ENCODE data around the gene BTD. TPM values are rescaled to one million over a fixed set of nuclear protein-coding genes. Genes with fewer than 3 reads are reported as not detected.

The BTD gene
- total and polyA plus RNA-seq, 10 of the 15 experiments (the other 5 are each of a cell fraction or from before 2014, with no cell fraction given) = 3.4 to 10.3 (median 5.0) TPM

DNA sequence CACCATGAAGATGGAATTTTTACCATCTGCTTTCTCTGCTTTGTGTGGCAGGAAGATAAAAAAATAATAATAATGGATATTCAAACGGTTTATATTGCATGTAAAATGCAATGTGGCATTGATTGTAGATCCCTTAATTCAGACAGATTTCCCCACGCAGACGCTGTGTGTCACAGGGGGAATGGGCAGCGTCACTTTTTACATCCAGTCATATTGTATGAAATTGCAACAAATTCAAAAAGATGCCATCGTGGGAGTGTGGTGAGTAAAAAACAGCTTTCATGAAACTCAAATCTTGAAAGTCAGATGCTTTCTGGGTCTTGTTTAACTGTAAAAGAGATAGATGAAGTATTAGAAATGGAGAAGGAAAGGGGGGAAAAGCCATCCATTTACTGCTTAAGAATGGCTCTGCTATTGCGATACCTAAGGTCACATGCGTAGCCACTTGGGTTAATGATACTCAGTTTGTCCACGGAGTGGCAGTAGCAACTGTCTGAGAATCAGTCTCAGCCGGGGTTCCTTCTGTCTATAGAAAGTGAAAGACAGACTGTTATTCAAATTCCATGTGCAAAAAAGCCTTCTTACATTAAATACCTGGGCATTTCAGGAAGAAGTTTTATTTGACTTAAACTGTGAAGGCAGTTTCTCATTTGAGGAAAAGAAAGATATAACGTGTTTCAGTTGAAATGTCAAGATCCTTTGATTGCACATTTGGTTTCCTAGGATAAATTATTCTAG, 28.5 kb downstream of the BTD start (continued):
- TF ChIP-seq ZNF24 (IDR thresholded peaks at IDR 0.05) = peak; percentile 30; the same call in 1 of the 2 replicates
- no peak for TF ChIP-seq SPI1 (IDR thresholded peaks at IDR 0.05; ENCODE audit: borderline replicate concordance, insufficient read depth, low read depth, low read length)
- TF ChIP-seq RAD21 (IDR thresholded peaks at IDR 0.05; ENCODE audit: insufficient read depth, low read depth, low read length) = peak; percentile 91
- no peak for TF ChIP-seq ZSCAN29 (IDR thresholded peaks at IDR 0.05)
- TF ChIP-seq, protein P1, sequence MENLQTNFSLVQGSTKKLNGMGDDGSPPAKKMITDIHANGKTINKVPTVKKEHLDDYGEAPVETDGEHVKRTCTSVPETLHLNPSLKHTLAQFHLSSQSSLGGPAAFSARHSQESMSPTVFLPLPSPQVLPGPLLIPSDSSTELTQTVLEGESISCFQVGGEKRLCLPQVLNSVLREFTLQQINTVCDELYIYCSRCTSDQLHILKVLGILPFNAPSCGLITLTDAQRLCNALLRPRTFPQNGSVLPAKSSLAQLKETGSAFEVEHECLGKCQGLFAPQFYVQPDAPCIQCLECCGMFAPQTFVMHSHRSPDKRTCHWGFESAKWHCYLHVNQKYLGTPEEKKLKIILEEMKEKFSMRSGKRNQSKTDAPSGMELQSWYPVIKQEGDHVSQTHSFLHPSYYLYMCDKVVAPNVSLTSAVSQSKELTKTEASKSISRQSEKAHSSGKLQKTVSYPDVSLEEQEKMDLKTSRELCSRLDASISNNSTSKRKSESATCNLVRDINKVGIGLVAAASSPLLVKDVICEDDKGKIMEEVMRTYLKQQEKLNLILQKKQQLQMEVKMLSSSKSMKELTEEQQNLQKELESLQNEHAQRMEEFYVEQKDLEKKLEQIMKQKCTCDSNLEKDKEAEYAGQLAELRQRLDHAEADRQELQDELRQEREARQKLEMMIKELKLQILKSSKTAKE (IDR thresholded peaks at IDR 0.05; ENCODE audit: low read depth, poor library complexity, severe bottlenecking) = peak; percentile 83
- peak; percentile 31 for TF ChIP-seq SMARCA5 (IDR thresholded peaks at IDR 0.05)
- peak; percentile 75; the same call in 1 of the 3 replicates for TF ChIP-seq POU2F2 (IDR thresholded peaks at IDR 0.05; ENCODE audit: borderline replicate concordance, low read depth, low read length)
- TF ChIP-seq, protein P2, sequence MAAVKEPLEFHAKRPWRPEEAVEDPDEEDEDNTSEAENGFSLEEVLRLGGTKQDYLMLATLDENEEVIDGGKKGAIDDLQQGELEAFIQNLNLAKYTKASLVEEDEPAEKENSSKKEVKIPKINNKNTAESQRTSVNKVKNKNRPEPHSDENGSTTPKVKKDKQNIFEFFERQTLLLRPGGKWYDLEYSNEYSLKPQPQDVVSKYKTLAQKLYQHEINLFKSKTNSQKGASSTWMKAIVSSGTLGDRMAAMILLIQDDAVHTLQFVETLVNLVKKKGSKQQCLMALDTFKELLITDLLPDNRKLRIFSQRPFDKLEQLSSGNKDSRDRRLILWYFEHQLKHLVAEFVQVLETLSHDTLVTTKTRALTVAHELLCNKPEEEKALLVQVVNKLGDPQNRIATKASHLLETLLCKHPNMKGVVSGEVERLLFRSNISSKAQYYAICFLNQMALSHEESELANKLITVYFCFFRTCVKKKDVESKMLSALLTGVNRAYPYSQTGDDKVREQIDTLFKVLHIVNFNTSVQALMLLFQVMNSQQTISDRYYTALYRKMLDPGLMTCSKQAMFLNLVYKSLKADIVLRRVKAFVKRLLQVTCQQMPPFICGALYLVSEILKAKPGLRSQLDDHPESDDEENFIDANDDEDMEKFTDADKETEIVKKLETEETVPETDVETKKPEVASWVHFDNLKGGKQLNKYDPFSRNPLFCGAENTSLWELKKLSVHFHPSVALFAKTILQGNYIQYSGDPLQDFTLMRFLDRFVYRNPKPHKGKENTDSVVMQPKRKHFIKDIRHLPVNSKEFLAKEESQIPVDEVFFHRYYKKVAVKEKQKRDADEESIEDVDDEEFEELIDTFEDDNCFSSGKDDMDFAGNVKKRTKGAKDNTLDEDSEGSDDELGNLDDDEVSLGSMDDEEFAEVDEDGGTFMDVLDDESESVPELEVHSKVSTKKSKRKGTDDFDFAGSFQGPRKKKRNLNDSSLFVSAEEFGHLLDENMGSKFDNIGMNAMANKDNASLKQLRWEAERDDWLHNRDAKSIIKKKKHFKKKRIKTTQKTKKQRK (IDR thresholded peaks at IDR 0.05; ENCODE audit: low read depth, low read length) = no peak
- TF ChIP-seq KLF5 (IDR thresholded peaks at IDR 0.05; ENCODE audit: partially characterized antibody) = peak; percentile 62
- no peak for TF ChIP-seq HDAC2 (IDR thresholded peaks at IDR 0.05)
- TF ChIP-seq MEF2B (IDR thresholded peaks at IDR 0.05; ENCODE audit: partially characterized antibody, poor library complexity, severe bottlenecking) = peak; percentile 43
- peak; percentile 72; the same call in 1 of the 2 replicates for TF ChIP-seq YY1 (IDR thresholded peaks at IDR 0.05; ENCODE audit: low read depth, low read length)
- TF ChIP-seq RB1 (IDR thresholded peaks at IDR 0.05; ENCODE audit: borderline replicate concordance) = 0 out of 2 replicates have a peak, but pooled peaks have one; percentile 73
- TF ChIP-seq, protein P3, sequence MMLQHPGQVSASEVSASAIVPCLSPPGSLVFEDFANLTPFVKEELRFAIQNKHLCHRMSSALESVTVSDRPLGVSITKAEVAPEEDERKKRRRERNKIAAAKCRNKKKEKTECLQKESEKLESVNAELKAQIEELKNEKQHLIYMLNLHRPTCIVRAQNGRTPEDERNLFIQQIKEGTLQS (IDR thresholded peaks at IDR 0.05; ENCODE audit: borderline replicate concordance, extremely low read depth, low read depth, low read length) = peak; percentile 51; the same call in 1 of the 2 replicates
- TF ChIP-seq, protein P4, sequence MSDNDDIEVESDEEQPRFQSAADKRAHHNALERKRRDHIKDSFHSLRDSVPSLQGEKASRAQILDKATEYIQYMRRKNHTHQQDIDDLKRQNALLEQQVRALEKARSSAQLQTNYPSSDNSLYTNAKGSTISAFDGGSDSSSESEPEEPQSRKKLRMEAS (IDR thresholded peaks at IDR 0.05; ENCODE audit: low read depth, low read length) = peak; percentile 32; the same call in 1 of the 2 replicates
- no peak for TF ChIP-seq FOXK2 (IDR thresholded peaks at IDR 0.05)
- TF ChIP-seq MEF2A (IDR thresholded peaks at IDR 0.05; ENCODE audit: insufficient read depth, low read depth, low read length) = 0 out of 2 replicates have a peak, but pooled peaks have one; percentile 11
- TF ChIP-seq, protein P5, sequence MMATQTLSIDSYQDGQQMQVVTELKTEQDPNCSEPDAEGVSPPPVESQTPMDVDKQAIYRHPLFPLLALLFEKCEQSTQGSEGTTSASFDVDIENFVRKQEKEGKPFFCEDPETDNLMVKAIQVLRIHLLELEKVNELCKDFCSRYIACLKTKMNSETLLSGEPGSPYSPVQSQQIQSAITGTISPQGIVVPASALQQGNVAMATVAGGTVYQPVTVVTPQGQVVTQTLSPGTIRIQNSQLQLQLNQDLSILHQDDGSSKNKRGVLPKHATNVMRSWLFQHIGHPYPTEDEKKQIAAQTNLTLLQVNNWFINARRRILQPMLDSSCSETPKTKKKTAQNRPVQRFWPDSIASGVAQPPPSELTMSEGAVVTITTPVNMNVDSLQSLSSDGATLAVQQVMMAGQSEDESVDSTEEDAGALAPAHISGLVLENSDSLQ (IDR thresholded peaks at IDR 0.05) = no peak
- peak; percentile 82 for TF ChIP-seq RAD51 (IDR thresholded peaks at IDR 0.05)
- no peak for TF ChIP-seq NFYB (IDR thresholded peaks at IDR 0.05; ENCODE audit: insufficient read depth, low read depth, low read length)
- no peak for TF ChIP-seq FOXM1 (IDR thresholded peaks at IDR 0.05; ENCODE audit: low read depth, low read length)
- TF ChIP-seq ZZZ3 (IDR thresholded peaks at IDR 0.05; ENCODE audit: control insufficient read depth, insufficient read length, low read depth) = no peak
